Esophagus muscularis mucosa (tissue), 4 donors: ENCODE results near the gene GPC6. TPM values are rescaled to one million over a fixed set of nuclear protein-coding genes. Genes with fewer than 3 reads are reported as not detected.

Source experiments
- DNase-seq: peaks from one replicate; pipeline ENCODE4 v3.0.0-alpha.2; 2017; ENCODE audit errors: extremely low spot score
- H3K27ac ChIP-seq, 4 donors: fragments of 200-600 bp; sonication (generic); replicated peaks in 1 of 4; 1 replicate in 3 of 4; 2 replicates in 1 of 4; pipeline ENCODE4 v1.5.1; 2016 to 2019; ENCODE audit warnings: mild to moderate bottlenecking in 1 of 4
- H3K27me3 ChIP-seq, 4 donors: fragments of 200-600 bp; sonication (generic); one replicate each; pipeline versions ENCODE4 v1.5.1 to v1.6.0; 2016 to 2019
- H3K36me3 ChIP-seq, 4 donors: fragments of 200-600 bp; sonication (generic); one replicate each; pipeline ENCODE4 v1.5.1; 2016 to 2019
- H3K4me1 ChIP-seq, 4 donors: fragments of 200-600 bp; sonication (generic); one replicate each; pipeline ENCODE4 v1.5.1; 2016 to 2019
- H3K4me3 ChIP-seq, 4 donors: fragments of 200-600 bp; sonication (generic); 1 replicate in 2 of 4; 2 replicates in 2 of 4; pipeline ENCODE4 v1.5.1; 2016 to 2019; ENCODE audit warnings: mild to moderate bottlenecking in 4 of 4, moderate library complexity in 1 of 4
- H3K9me3 ChIP-seq, 4 donors: fragments of 200-600 bp; sonication (generic); 1 replicate in 3 of 4; 2 replicates in 1 of 4; pipeline ENCODE4 v1.5.1; 2016 to 2019
- EP300 ChIP-seq: sonication (generic); formaldehyde crosslinking; IDR thresholded peaks from one replicate; pipeline ENCODE4 v1.6.1; 2017; ENCODE audit warnings: antibody characterized with exemption
- POLR2A ChIP-seq: fragments of 450-650 bp; IDR thresholded peaks from one replicate; pipeline ENCODE4 v1.6.1; 2017; ENCODE audit warnings: antibody characterized with exemption, moderate library complexity, mild to moderate bottlenecking, low read depth
- POLR2AphosphoS5 ChIP-seq, 2 donors: sonication (generic); formaldehyde crosslinking; IDR thresholded peaks; one replicate each; pipeline ENCODE4 v1.6.1; 2017; ENCODE audit warnings: antibody characterized with exemption in 2 of 2
- WGBS: methylation state at CpG from one replicate; pipeline ENCODE4 v1.1.5; 2018; 5-methylcytosine and 5-hydroxymethylcytosine counted together
- intact Hi-C: fragments of 100-400 bp; cut with DNase I; formaldehyde crosslinking; loops from one replicate; pipeline ENCODE4 v1.15.1; 2023
- total RNA-seq, 4 donors: library from RNA; depleted of rRNA; stranded (reverse); fragments of >200 nt; gene quantifications; one replicate each; pipeline versions ENCODE4 v1.1.0 to v1.2.1, GENCODE V29; 2016
- TF ChIP-seq, protein P1 (sequence below), 3 experiments: fragments of 200-600 bp in 2 of 3; fragments of 450-650 bp in 1 of 3; sonication (generic) in 2 of 3; IDR thresholded peaks; one replicate each; pipeline ENCODE4 v1.5.1; 2017 to 2019; ENCODE audit warnings: antibody characterized with exemption in 3 of 3, mild to moderate bottlenecking in 2 of 3, moderate library complexity in 1 of 3

The GPC6 gene
- total RNA-seq, 4 donors from 2014 or later: 6.5 to 17.2 (median 13.5) TPM

DNA sequence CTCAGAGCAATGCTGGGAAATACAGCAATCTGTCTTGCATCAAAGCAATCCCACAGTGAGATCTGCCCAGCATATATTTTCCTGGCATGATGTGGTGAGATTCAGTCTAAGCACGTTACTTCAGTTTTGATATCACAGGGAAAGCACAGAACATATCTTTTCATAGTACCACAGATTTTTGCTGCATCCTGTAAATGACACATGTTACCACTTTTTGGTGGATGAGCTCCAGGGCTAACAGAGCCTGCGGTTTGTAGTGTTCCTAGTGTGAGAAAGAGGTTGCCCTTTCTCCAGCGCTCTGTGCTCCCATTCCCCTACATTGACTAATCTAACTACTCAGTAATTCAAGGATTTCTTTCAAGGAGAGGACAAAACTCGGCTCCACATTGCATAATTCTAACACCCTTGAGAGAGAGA is 409.0 kb downstream of the GPC6 start:
- Histone ChIP-seq H3K4me3 (no peak overlapping the region), H3K4me1 (no peaks in the 10 kb centered on the region), H3K36me3 (no peaks in the 10 kb centered on the region), H3K27me3 (no peaks in the 10 kb centered on the region), H3K27ac (no peak overlapping the region), H3K9me3 (no peaks in the 10 kb centered on the region)
- 68% methylated on average over 4 of the region's 4 CpGs for whole genome bisulfite sequencing
- DNase-seq: no peak
- TF ChIP-seq, protein P1, sequence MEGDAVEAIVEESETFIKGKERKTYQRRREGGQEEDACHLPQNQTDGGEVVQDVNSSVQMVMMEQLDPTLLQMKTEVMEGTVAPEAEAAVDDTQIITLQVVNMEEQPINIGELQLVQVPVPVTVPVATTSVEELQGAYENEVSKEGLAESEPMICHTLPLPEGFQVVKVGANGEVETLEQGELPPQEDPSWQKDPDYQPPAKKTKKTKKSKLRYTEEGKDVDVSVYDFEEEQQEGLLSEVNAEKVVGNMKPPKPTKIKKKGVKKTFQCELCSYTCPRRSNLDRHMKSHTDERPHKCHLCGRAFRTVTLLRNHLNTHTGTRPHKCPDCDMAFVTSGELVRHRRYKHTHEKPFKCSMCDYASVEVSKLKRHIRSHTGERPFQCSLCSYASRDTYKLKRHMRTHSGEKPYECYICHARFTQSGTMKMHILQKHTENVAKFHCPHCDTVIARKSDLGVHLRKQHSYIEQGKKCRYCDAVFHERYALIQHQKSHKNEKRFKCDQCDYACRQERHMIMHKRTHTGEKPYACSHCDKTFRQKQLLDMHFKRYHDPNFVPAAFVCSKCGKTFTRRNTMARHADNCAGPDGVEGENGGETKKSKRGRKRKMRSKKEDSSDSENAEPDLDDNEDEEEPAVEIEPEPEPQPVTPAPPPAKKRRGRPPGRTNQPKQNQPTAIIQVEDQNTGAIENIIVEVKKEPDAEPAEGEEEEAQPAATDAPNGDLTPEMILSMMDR (IDR thresholded peaks at IDR 0.05): no peak
- intact Hi-C loops: no loop called here

DNA sequence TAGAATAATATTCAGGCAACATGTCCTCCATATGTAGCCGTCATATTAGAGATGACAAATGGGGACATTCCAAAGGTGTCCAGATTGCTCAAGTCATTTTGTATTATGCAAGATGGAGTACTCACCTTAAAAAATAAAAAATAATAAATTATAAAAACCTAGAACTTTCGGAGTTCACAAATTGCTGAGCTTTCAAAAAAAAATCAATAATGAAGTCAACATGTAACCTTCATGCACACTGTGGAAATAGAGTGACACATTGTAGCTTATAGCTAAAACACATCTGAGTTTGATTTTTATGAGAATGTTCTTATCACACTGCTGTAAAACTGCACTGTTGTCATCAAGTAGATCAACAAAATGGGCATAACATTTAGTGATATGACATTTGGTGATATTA is 411.2 kb downstream of the GPC6 start:
- TF ChIP-seq POLR2A (no peak), EP300 (no peak), POLR2AphosphoS5 (IDR thresholded peaks at IDR 0.05) (no peak)
- TF ChIP-seq, protein P1 (IDR thresholded peaks at IDR 0.05): no peak
- H3K27ac ChIP-seq: no peak overlapping the region
- no peaks in the 10 kb centered on the region for H3K4me1 ChIP-seq
- intact Hi-C loops: no loop called here
- no peaks in the 10 kb centered on the region for H3K9me3 ChIP-seq
- no peak overlapping the region for H3K4me3 ChIP-seq
- 91% methylated on average over 2 of the region's 2 CpGs for WGBS
- no peak for DNase-seq
- no peaks in the 10 kb centered on the region for H3K27me3 ChIP-seq
- H3K36me3 ChIP-seq: no peaks in the 10 kb centered on the region

DNA sequence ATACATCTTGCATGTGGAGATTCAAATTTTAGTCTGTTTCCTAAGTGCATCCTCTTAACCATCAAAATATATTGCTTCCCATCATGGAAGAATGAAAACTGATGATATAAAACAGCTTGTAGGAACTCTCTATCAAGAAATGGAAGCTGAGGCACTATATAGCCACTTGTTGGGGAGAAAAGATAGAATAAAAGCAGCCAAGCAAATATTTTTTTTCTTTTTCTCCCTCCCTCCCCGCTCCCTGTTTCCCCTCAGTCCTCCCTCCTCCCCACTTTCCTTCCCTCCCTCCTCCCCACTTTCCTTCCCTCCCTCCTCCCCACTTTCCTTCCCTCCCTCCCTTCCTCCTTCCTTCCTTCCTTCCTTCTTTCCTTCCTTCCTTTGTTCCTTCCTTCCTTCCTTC is 413.8 kb downstream of the GPC6 start:
- H3K36me3 ChIP-seq: no peaks in the 10 kb centered on the region
- 96% methylated on average over 1 of the region's 1 CpG for WGBS
- TF ChIP-seq POLR2A: no peak
- TF ChIP-seq EP300: no peak
- TF ChIP-seq POLR2AphosphoS5 (IDR thresholded peaks at IDR 0.05): no peak
- TF ChIP-seq, protein P1 (IDR thresholded peaks at IDR 0.05): no peak
- intact Hi-C loops: no loop called here
- no peaks in the 10 kb centered on the region for H3K9me3 ChIP-seq
- H3K4me3 ChIP-seq: no peak overlapping the region
- H3K4me1 ChIP-seq: no peaks in the 10 kb centered on the region
- DNase-seq: no peak
- no peak overlapping the region for H3K27ac ChIP-seq
- no peaks in the 10 kb centered on the region for H3K27me3 ChIP-seq

DNA sequence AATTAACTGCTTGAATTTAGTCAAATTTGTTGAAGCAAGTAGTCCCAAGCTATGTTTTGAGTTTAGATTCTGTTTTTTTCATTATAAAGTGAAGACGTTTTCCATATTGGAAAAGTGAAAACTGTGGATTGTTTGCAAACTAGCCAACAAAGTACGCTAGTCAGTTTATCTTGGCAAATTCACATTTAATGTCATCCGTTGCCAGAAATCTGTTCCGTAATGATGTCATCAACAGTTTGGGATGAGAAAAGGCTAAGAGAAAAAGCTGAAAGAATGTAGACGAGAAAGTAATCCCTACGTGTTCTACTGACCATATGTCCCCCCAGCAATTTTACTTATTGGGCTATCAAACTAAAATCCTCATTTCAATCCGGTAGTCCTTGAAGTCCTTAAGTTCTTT is 419.6 kb downstream of the GPC6 start:
- Histone ChIP-seq H3K36me3 (no peaks in the 10 kb centered on the region), H3K27ac (no peak overlapping the region), H3K9me3 (no peaks in the 10 kb centered on the region), H3K4me3 (no peak overlapping the region), H3K4me1 (no peaks in the 10 kb centered on the region), H3K27me3 (no peaks in the 10 kb centered on the region)
- intact Hi-C loops: no loop called here
- 68% methylated on average over 7 of the region's 7 CpGs for WGBS
- DNase-seq: no peak
- TF ChIP-seq POLR2A: no peak
- no peak for TF ChIP-seq POLR2AphosphoS5 (IDR thresholded peaks at IDR 0.05)
- TF ChIP-seq, protein P1 (IDR thresholded peaks at IDR 0.05): no peak
- TF ChIP-seq EP300: no peak

DNA sequence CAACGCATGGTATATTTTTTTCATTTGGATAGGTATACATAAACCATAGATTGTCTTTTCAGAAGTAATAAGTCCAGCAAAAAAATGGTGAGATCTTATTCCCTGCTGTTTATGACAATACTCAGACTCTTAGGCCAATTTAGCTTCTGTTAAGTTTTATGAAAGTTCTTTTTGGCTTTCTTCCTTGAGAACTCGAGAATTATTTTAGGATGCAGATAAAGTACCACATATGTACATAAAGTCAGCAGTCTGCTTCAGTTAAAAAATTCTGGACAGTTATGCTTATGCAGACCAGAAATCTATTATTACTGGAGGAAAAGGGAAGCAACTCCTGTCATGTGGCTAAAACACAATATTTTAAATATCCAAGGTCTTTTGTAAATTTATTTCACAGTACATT is 422.9 kb downstream of the GPC6 start:
- no peaks in the 10 kb centered on the region for H3K36me3 ChIP-seq
- H3K9me3 ChIP-seq: no peaks in the 10 kb centered on the region
- WGBS: 68% methylated on average over 2 of the region's 2 CpGs
- no peak overlapping the region for H3K27ac ChIP-seq
- intact Hi-C loops: no loop called here
- no peak for DNase-seq
- no peaks in the 10 kb centered on the region for H3K4me1 ChIP-seq
- no peak for TF ChIP-seq EP300
- no peak for TF ChIP-seq POLR2AphosphoS5 (IDR thresholded peaks at IDR 0.05)
- no peak for TF ChIP-seq POLR2A
- TF ChIP-seq, protein P1 (IDR thresholded peaks at IDR 0.05): no peak
- no peaks in the 10 kb centered on the region for H3K27me3 ChIP-seq
- no peak overlapping the region for H3K4me3 ChIP-seq
